GM18507 (cell line): ENCODE measurements around the gene SLC5A7.

ENCODE experiments used
- DNase-seq: peaks from one replicate; pipeline ENCODE4 v3.0.0; 2011; ENCODE audit warnings: low read depth; ENCODE audit not compliant: insufficient read length; ENCODE audit errors: extremely low spot score
- FAIRE-seq: peaks from 2 replicates; lab custom pipeline; 2011; peaks lifted over from hg19 to GRCh38; lab: Jason Lieb, UNC

SLC5A7 gene

DNA sequence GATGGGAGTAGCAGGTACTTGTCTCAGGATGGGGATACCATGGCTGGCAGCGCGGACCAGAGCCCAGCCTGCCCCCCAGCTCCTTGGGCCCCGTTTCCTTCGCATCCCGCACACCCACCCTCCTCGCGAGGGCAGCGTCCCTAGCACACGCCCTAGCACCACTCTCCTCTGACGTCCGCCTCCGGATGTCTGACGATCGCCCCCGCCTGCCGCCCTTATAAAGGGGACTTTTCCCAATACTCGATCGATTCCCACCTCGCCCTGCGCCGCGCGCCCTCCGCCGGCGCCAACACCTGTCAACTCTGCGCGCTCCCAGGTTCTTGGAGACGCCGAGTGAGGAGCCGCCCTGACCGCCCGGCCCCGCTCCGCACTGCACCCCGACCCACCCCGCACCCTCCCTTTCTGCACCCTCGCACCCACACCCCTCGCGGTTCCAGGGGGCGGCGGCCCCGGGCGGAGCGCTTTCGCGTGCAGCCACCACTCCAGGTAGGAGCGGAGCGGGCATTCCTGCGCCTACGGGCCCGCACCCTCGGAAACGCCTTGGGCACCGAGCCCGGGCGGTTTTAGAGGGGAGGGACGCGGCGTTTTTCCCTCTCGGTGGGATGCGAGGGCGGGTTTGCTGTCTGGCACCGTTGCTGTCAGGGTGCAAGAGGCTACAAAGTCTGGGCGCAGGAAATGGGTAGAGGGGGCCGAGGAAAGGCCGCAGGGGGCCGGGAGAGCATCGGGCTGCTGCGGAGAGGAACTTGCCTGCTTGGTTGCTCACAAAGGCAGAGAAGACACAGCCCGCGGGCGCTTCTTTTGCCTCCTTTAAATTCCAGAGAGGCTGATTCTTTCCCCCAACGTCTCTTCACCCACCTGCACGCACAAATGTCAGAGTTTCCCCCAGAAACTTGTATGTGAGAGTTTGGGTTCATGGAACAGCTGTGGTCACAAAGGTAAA lies at the start of gene SLC5A7:
Gene SLC5A7 (plus strand): TSS at position 247 of the 940 bp plus-strand sequence. CDS start 1,632 bp downstream, outside the sequence.
- FAIRE-seq, result no peak
- DNase-seq, result no peak

DNA sequence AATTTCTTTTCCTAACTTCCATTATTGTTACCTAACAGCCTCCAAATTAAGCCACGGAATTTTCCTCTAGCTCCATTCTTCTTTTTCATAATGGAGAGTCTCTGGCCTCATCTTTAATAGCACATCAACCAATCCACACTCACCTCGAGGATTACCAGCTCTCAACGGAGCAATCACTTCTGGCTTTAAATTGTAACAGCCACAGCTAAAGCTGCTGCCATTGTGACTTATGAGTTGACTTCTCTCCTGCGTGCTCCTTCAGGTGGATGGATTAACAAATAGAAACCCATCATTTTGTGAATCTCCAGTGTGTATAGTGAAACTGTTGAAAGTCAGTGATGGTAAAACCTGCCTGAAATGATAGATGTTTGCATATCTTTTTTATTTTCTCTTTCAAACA lies 24.9 kb upstream of the SLC5A7 start:
- DNase-seq, result no peak
- FAIRE-seq, result no peak

DNA sequence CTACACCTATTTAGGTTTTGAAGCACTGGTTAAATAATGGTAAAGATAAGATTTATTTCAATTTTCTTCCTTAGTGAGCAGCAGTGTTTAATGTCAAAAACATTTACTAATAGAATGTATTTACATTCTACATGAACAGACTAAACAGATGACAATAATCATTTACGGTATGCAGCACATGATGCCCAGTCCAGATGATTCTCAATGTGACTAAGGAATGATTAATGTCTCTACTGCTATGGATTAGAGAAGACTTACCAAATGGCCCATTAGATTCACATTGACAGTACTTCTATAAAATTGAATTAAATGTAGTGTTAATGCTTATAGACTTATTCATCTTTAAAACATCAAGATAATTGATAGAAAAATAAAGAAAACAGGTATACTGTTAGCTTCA lies 22.1 kb upstream of the SLC5A7 start:
- no peak for FAIRE-seq
- DNase-seq, result no peak

DNA sequence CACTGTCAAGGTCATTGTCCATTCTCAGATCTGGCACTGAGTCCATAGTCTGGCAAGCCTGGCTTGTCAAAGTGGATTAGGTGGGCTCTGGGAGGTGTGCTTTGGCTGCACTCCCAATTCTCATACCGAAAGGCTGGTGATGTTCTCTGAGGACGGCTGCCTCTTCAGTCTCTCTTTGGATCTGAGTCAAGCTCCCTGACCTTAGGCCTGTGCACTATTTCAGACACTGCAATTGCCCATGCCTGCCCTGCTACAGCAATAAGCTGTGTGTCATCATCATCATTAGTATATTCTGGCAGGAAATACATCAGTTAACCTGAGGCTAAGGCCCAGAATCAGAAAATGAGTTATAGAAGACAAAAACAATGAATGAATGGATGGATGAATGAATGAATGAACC lies 1.6 kb upstream of the SLC5A7 start:
- FAIRE-seq (no peak), DNase-seq (no peak)

DNA sequence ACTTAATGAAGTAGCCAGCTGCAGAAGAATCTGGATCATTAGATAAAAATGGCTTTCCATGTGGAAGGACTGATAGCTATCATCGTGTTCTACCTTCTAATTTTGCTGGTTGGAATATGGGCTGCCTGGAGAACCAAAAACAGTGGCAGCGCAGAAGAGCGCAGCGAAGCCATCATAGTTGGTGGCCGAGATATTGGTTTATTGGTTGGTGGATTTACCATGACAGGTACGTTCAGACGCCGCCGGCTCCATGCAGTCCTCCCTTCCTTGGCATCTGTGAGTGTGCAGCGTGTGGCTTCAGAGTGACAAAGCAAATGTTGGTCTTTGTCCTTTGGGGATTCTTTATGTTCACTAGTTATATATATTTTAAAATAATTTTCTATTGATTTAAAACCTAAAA lies 1.8 kb downstream of the SLC5A7 start:
- FAIRE-seq (no peak), DNase-seq (no peak)

DNA sequence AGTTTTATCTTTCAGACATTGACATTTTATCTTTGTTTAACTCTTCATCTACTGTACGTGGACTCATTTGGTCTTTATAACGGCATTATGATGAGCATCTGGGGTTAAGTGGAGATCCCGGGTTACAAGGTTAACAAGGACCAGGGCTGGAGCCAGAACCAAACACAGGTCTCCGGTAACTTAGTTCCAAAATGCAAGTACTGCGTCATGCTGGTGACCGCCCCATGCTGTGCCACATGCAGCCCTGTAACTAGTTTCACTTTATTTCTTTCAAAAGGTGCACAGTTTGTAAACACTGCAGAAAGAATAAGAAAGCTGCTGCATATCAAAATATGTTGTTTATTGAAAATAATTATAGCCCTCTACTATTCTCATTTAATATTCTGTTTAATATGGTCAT lies 3.1 kb downstream of the SLC5A7 start:
- FAIRE-seq (no peak), DNase-seq (no peak)

DNA sequence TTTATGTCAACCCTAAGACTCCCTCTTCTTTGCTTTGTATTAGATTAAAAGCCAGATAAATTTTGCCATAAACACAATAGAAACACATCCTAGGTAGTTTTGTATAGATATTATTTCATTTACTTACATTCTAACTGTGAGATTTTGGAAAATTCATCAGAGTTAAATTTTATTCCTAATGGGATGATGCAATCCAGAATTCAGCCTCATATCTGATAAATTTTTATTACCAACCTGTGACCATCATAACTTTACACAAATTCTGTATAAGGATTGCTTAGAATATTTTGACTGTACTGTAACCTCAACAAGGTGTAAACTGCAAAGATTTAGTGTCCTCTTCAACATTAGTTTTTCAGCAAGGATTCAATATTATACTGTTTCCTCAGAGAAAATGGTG lies 4.4 kb downstream of the SLC5A7 start:
- FAIRE-seq (no peak), DNase-seq (no peak)

DNA sequence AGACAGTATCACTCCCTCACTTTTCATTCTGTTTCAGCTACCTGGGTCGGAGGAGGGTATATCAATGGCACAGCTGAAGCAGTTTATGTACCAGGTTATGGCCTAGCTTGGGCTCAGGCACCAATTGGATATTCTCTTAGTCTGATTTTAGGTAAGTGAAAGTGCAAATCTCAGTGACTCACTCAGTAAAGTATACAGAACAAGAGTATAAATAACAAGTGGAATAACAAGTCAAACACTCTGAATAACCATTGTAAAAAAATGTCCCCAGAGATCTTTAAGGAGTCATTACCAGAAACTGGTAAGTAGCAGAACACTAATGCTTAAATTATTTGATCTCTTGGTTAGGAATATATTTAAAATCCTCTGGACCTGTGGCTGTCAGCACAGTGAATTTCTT lies 5.7 kb downstream of the SLC5A7 start:
- DNase-seq (no peak), FAIRE-seq (no peak)

DNA sequence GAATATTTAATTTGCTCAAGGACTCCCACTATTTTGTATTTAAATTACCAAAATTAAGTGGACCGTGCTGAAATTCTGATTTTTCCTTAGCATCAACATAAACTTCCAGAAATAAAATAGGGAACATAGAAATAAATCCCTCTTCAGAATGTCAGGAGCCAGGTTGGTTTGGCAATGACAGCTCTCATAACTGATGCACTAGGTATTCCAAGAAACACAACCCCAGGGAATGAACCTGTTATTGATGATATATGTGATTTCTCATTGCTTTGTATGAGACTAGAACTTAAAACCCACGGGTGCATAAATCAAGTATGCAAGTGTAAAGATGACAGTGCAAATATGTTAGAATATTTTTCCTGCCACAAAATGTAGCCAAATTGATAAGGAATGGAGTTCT lies 12.8 kb downstream of the SLC5A7 start:
- FAIRE-seq, result no peak
- DNase-seq, result no peak

DNA sequence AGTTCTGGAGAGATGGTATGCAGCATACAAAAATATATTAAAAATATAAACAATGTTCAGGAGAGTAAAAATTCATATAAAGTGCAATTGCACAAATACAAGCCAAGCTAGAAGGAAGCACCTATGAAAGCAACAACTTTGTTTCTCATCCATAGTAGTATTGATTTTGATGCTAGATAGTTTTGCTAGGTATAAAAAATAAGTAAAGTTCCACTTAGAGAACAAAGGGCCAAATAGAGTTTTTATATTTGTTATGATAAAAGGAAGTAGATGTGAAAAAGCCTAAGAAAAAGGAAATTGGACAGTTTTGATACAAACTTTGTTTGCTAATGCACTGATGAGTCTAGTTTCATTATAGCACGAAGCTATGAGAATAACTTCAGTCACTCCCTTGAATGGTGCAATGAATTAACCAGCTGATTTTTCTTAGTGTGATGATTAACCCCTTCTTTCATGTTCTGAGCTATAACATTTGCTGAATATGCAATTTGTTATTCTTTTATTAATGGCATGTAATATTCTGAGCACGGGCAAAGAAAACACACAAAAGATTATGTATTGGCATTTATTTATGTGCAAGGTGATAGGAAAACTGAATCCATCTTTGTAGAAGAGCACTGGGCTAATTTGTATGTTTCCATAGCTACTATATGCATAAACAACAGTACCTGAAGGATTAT lies 24.7 kb downstream of the SLC5A7 start:
- FAIRE-seq, result no peak

DNA sequence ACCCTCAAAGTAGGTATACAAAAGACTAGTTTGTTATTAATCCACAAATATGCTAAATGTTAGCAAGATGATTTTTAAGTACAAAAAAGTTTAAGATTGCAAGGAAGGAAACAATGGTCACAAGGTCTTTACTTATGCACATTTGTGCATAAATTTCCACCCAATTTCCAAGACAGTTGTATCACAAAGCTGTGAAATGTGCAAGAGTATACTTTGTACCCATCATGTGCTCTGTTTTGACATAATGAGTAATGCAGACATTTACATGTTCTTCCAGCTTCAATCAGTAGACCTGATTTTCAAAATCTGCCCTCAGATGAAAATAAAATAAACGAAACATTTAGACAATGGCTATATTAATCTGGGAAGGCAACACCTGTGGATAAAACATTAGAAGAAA lies 27.0 kb downstream of the SLC5A7 start:
- no peak for FAIRE-seq
- no peak for DNase-seq

More for the DNA sequence above, 24.7 kb downstream of the SLC5A7 start:
- DNase-seq, result no peak

DNA sequence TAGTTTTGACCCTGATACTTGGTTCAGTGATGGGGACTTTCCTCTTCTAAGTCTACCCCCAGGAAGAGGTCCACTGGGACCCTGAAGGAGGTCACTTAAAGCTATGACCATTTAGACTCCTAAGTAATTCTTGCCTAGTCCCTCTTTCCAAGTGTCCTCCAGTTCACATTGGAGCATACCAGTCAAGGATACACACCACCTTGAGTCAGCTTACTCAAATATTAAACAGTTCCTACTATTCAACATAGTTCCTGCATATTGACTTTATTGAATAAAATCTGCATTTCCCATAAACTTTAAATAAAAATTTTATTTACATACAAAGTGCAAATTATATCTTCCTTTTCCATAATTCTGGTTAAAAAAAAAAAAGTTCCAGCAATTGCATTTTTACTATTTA lies 36.3 kb downstream of the SLC5A7 start:
- no peak for DNase-seq
- FAIRE-seq, result no peak

DNA sequence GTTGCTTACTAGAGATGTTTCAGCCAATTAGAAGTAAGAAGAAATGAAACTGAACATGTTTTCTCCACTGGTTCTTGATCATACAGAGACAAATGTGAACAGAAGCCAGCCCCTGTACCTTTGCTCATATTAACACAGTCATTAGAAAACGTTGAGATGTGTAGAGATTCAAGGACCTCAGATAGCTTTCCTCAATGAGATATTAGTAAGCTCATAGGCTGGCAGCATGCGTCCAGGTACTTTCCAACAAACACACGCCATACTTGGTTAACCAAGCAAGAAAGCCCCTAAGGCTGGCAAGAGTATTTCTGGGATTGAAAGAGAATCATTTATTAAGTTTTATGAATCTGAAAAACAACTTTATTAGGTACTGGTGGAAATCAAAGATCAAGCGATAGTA lies 37.5 kb downstream of the SLC5A7 start:
- DNase-seq (no peak), FAIRE-seq (no peak)

DNA sequence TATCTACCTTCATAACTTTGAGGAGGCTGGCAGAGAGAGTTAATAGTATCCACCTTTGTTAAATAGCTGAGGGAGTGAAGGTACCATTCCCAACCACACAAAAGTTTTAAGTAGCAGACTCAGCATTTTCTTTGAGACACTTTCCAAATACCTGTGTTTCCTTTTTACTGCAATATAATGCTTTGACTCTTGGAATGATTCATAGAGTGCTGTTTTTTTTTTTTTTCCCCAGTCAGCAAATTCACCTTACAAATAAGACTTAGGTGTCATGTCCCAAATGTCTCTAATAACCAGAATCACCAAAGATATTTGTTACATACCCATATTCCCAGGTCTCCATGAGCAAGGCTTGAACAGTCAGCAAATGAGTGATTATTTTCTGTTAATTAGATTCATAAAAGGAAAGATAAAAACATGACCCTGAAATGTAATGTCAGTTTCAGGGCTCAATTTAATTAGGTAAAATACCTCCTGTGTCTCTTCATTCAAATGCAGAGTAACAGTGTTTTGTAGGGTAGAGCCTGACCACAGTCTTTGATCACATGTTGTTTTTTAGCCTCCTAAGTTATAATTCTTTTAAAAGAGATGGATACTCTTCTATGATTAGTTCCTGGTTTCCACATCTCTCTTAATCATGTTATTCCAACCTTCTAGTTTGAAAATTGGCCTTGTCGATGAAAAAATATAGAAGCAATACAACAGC lies 39.9 kb downstream of the SLC5A7 start:
- FAIRE-seq (no peak), DNase-seq (no peak)

DNA sequence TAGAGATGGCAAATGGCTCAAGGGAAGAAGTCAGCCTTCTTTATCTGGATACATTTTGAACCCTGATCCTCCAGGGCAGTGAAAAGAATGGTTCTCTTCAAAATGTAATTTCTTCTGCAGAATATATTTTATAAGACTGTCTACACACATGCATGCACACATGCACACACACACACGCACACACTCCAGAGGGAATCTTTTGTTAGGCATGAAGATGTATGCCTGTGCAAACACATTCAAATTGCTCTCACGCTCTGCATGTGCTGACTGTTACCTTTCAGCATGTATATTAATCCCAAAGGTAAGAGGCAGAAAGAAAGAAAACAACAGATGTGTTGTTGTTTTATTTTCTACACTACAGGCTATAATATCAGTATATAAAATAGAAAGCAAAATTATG lies 43.2 kb downstream of the SLC5A7 start:
- FAIRE-seq (no peak), DNase-seq (no peak)

DNA sequence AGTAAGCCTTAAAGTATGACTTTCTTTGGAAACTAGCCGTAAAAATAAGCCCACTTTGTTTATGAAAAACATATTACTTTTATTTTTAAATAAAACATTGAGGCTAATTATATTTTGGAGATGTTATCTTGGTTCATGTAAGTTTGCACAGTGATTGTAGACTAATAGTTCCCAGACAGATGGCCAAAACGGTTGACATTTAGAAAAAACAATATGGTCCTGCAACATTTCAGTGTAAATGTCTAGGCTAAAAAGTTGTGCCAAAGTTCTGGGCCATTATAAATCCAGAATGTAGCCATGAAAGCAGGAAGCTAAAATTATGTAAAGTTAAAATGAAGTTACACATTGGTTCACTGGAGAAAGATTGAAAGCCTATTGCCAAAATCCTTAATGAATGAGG lies 43.6 kb downstream of the SLC5A7 start:
- no peak for DNase-seq

DNA sequence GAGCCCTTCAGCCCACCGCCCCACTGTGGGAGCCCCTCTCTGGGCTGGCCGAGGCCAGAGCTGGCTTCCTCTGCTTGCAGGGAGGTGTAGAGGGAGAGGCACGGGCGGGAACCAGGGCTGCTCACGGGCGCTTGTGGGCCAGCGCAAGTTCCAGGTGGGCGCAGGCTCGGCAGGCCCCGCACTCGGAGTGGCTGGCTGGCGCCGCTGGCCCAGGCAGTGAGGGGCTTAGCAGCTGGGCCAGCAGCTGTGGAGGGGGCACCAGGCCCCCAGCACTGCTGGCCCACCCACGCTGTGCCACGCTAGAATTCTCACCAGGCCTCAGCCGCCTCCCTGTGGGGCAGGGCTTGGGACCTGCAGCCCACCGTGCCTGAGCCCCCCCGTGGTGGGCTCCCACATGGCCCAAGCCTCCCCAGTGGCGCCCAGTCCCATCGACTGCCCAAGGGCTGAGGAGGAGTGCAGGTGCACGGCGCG lies 45.2 kb downstream of the SLC5A7 start:
- FAIRE-seq, result no peak
- no peak for DNase-seq

More for the DNA sequence above, 43.6 kb downstream of the SLC5A7 start:
- no peak for FAIRE-seq

DNA sequence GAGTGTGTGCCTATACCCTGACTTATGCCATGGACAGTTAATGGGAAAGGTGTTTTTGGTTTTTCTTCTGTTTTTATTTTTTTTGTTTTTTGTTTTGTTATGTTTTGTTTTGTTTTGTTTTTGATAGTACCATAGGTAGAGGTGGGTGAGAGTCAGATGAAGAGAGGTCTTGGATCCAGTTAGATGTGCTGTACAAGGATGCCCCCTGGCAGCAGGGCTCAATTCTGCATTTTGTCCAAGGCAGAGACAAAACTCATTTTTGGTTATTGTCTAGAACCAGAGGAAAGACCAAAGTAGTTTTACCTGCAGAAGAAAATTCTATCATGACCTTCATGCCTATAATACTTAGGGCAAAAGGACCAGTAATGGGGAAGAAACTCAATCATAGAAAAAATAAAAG lies 48.5 kb downstream of the SLC5A7 start:
- FAIRE-seq (no peak), DNase-seq (no peak)

DNA sequence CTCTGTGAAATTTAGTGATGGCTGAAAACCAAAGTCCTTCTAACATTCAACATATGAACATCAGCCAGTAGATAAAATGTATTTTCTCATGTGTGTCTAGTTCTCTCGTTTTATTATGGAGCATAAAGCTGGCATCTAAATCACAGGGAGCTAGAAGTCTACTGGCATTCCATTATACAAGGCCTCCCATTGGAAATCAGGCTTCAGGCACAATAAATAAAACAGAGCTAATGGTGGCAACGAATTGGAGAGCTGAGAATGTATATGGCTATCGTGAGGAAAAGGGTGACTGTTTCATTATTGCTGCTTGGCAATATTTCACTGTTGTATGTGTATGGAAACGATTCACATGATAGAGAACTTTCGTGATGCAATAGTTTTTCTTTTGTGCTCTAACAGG lies 62.4 kb downstream of the SLC5A7 start:
- DNase-seq, result no peak
- FAIRE-seq, result no peak

DNA sequence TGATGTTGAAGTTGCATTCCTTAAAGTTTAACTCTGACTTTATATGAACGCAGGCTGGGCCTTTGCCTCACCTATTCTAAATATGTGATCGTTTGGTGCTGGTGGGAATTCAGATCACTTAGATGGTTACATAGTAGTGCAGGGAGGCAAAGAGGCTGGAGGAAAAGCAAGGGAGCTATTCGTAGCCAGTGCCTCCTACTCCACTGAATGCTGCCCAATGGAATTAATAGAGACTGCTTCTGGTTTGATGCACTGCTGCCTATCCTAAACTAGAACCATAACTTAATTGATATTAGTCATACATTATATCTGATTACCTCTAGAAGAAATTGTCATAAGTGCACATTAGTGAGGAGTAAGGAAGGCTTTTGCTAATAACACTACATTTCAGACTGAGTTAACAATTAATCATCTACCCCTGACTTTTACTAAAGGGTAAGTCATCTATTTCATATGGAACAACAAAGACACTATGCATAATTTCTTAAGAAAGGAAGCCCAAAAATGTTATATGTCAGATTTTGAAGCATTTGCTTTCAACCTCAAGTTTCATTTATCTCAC lies 72.3 kb downstream of the SLC5A7 start:
- FAIRE-seq, result no peak

More for the DNA sequence above, 72.3 kb downstream of the SLC5A7 start:
- no peak for DNase-seq
